ENCODE results near the gene TBC1D21. TPM values are rescaled to one million over a fixed set of nuclear protein-coding genes. Genes with fewer than 3 reads are reported as not detected.

Gene TBC1D21
- total and polyA plus RNA-seq, 9 of the 15 experiments (the other 6 are each of a cell fraction or from before 2014, with no cell fraction given), result not detected

GRCh38 chr15:73862276-73862675 is 11.1 kb upstream of the TBC1D21 start:
- ATAC-seq (no peak), DNase-seq (ENCODE audit: extremely low read depth in 1 of 4, low spot score in 3 of 4) (no peak), FAIRE-seq (no peak)
- Histone ChIP-seq H3K27me3 (ENCODE audit: control insufficient read depth in 2 of 2, insufficient read depth in 2 of 2, low read length in 2 of 2) (peaks cover 0 to 4% of the 10 kb centered on the region in 2 experiments; a peak in 1 of 5 replicates), H3K9me1 (ENCODE audit: control insufficient read depth, insufficient read depth, low read length) (no peaks in the 10 kb centered on the region), H3K27ac (ENCODE audit: extremely low read depth, low read depth, low read length) (no peak overlapping the region), H3K36me3 (ENCODE audit: control insufficient read depth, insufficient read depth, low read length) (no peaks in the 10 kb centered on the region), H3K4me1 (replicated peaks in 1 of 2; ENCODE audit: control insufficient read depth in 2 of 2, insufficient read depth in 2 of 2, low read length in 2 of 2) (0 out of 5 replicates have a peak, but pooled peaks cover 0 to 2% of the 10 kb centered on the region in 2 experiments), H3K4me3 (no peak overlapping the region), H3K9me3 (replicated peaks; ENCODE audit: control insufficient read depth, insufficient read depth, low read depth, low read length) (no peaks in the 10 kb centered on the region), H3K79me2 (ENCODE audit: control insufficient read depth, insufficient read depth, low read length) (no peaks in the 10 kb centered on the region), H3K9ac (ENCODE audit: insufficient read depth in 1 of 2, low read depth in 2 of 2, low read length in 2 of 2) (no peak overlapping the region), H3K4me2 (ENCODE audit: insufficient read depth, low read length) (no peak overlapping the region), H2AFZ (ENCODE audit: low read depth, low read length) (no peak overlapping the region), H4K20me1 (replicated peaks; ENCODE audit: control insufficient read depth, insufficient read depth, low read length) (peaks cover 3% of the 10 kb centered on the region; the same call in 1 of the 2 replicates)
- intact Hi-C loops (cut with micrococcal nuclease), result no loop called here
- BruUV-seq (replicated peaks), result no TSS peak
- in situ Hi-C loops (cut with MboI), result no loop called here
- CTCF ChIA-PET (ENCODE audit: low intra/inter-chr PET ratio), result no interaction called here
- POLR2A ChIA-PET, result no interaction called here
- no peak for TF ChIP-seq ZNF398 (CRISPR knock-in tag; IDR thresholded peaks at IDR 0.05)
- TF ChIP-seq SMARCB1 (IDR thresholded peaks at IDR 0.05; ENCODE audit: insufficient read length, low read depth), result no peak
- no peak for TF ChIP-seq CHD4 (IDR thresholded peaks at IDR 0.05; ENCODE audit: insufficient read depth, insufficient replicate concordance, low read depth, low read length, poor library complexity, severe bottlenecking)
- TF ChIP-seq ZC3H11A (IDR thresholded peaks at IDR 0.05; ENCODE audit: low read depth, low read length), result no peak
- no peak for TF ChIP-seq CEBPB (tag; IDR thresholded peaks at IDR 0.05)
- TF ChIP-seq ZNF280B (CRISPR knock-in tag; IDR thresholded peaks at IDR 0.05), result no peak
- TF ChIP-seq SFPQ (IDR thresholded peaks at IDR 0.05; ENCODE audit: low read depth, low read length), result no peak
- no peak for TF ChIP-seq TAL1 (IDR thresholded peaks at IDR 0.05)
- TF ChIP-seq PCBP1 (IDR thresholded peaks at IDR 0.05; ENCODE audit: low read depth, low read length, poor library complexity, severe bottlenecking), result no peak
- 0% methylated on average over 6 of the region's 6 CpGs for WGBS (ENCODE audit: insufficient coverage, low coverage, missing lambda C conversion rate)

Measured in K562 (cell line).